NT2/D1 (cell line): Measurements from ENCODE around the gene RPL27A.

ENCODE experiments used
- YY1 ChIP-seq: IDR thresholded peaks from 2 replicates; pipeline ENCODE4 v1.6.1; 2011; ENCODE audit not compliant: insufficient read length, insufficient read depth
- ZNF274 ChIP-seq: IDR thresholded peaks from 2 replicates; pipeline ENCODE4 v1.6.1; 2011; ENCODE audit warnings: mild to moderate bottlenecking, low read depth, low read length

GRCh38 chr11:8691601-8692000, 9.0 kb downstream of the RPL27A start:
- TF ChIP-seq ZNF274 (no peak), YY1 (no peak)
